ENCODE data around the gene MAPK10. TPM values are rescaled to one million over a fixed set of nuclear protein-coding genes. Genes with fewer than 3 reads are reported as not detected.

MAPK10 gene
- total RNA-seq, 4 donors from 2014 or later, result 8.3 to 40.9 (median 23.3) TPM

DNA sequence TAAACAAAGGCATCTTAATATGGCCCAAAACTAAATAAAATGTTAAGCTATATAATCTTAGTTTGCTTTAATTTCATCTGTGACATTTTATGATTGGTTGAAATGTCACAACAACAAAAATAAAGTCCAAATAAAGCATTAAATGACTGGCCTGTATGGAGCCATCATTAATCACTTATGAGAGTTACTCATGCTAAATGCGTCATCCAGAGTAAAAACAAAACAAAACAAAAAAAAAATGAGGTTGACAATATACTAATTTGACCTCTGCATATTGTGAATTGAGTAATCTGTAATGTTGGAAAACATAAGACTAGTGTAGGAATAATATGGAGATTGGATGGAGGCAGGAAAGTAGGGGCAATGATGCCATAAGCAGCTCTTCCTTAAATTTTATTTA, 139.7 kb downstream of the MAPK10 start:
- Histone ChIP-seq H3K9me3 (no peaks in the 10 kb centered on the region), H3K4me3 (no peak overlapping the region), H3K27ac (no peak overlapping the region), H3K36me3 (no peaks in the 10 kb centered on the region), H3K4me1 (peaks cover 0 to 8% (median 0%) of the 10 kb centered on the region in 3 donors), H3K27me3 (no peaks in the 10 kb centered on the region)
- 13 to 24% methylated on average over 1 of the region's 1 CpG for WGBS, 2 donors (ENCODE audit: low coverage in 1 of 2)
- ATAC-seq, result no peak
- TF ChIP-seq POLR2A (IDR thresholded peaks at IDR 0.05) (no peak), POLR2AphosphoS5 (IDR thresholded peaks at IDR 0.05) (peak; percentile 42), EP300 (IDR thresholded peaks at IDR 0.05) (no peak)
- TF ChIP-seq, protein P1, sequence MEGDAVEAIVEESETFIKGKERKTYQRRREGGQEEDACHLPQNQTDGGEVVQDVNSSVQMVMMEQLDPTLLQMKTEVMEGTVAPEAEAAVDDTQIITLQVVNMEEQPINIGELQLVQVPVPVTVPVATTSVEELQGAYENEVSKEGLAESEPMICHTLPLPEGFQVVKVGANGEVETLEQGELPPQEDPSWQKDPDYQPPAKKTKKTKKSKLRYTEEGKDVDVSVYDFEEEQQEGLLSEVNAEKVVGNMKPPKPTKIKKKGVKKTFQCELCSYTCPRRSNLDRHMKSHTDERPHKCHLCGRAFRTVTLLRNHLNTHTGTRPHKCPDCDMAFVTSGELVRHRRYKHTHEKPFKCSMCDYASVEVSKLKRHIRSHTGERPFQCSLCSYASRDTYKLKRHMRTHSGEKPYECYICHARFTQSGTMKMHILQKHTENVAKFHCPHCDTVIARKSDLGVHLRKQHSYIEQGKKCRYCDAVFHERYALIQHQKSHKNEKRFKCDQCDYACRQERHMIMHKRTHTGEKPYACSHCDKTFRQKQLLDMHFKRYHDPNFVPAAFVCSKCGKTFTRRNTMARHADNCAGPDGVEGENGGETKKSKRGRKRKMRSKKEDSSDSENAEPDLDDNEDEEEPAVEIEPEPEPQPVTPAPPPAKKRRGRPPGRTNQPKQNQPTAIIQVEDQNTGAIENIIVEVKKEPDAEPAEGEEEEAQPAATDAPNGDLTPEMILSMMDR (IDR thresholded peaks at IDR 0.05), result no peak

DNA sequence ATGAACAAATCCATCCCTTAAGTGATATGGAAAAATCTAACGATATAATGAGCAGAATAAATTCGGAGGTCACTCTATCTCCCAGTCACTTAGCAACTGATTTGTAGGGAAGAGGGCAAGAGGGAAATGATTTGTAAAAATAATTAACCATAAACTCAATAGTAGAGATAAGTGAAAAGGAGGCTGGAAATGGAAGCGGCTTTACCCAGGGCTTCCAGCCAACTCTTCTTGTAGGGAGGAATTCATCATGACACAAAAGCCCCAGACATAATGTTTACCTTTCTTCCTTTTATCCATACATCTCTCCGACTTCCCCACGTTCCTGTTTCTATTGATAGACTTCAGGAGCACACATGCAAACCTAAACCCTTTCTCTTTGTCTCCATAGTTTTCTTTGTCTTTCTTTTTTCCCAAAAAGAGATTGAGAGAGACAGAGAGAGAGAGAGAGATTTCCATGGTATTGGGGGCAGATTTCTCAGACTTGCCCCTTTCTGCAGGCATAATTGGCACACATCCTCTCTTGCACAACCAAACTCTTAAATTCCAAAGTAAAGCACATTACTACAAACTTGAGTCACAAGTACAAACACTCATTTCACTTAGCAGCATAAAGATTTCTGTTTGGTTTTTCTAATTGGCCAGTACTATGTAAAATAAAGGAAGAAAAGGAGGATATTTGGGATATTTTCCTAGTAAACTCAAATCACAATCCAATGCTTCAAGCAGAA, 140.9 kb downstream of the MAPK10 start:
- TF ChIP-seq POLR2AphosphoS5 (IDR thresholded peaks at IDR 0.05), result peak; percentile 33
- TF ChIP-seq, protein P1 (IDR thresholded peaks at IDR 0.05), result no peak
- 21 to 28% methylated on average over 5 of the region's 5 CpGs for WGBS, 2 donors (ENCODE audit: low coverage in 1 of 2)
- Histone ChIP-seq H3K36me3 (no peaks in the 10 kb centered on the region), H3K27me3 (no peaks in the 10 kb centered on the region), H3K27ac (no peak overlapping the region), H3K9me3 (peaks cover 0 to 11% (median 0%) of the 10 kb centered on the region in 3 donors), H3K4me3 (no peak overlapping the region), H3K4me1 (peaks cover 0 to 8% (median 0%) of the 10 kb centered on the region in 3 donors)
- ATAC-seq, result no peak

DNA sequence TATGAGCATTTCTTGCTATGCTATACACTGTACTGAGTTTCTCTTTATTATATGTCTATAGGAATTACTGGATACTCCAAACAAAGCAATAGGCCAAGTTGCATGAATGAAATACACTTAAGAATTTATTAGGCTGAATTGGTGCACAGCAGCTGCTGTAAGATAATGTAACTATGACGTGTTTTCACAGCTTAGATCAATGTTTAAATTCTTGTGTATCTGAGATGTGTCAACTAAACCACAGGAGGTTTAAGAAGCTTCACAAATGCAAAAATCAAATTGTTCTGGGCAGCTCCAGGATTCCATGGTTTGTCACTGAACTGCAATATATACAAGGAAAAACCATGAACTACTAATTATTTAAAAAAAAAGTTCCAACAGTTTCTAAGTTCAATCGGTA, 156.7 kb downstream of the MAPK10 start:
- WGBS, 2 donors (ENCODE audit: low coverage in 1 of 2), result 85 to 94% methylated on average over 2 of the region's 2 CpGs
- Histone ChIP-seq H3K36me3 (no peaks in the 10 kb centered on the region), H3K4me1 (no peaks in the 10 kb centered on the region), H3K27ac (no peak overlapping the region), H3K27me3 (no peaks in the 10 kb centered on the region), H3K9me3 (no peaks in the 10 kb centered on the region), H3K4me3 (no peak overlapping the region)
- no peak for ATAC-seq
- TF ChIP-seq POLR2A (IDR thresholded peaks at IDR 0.05), result no peak
- TF ChIP-seq EP300 (IDR thresholded peaks at IDR 0.05), result no peak
- TF ChIP-seq POLR2AphosphoS5 (IDR thresholded peaks at IDR 0.05), result no peak
- TF ChIP-seq, protein P1 (IDR thresholded peaks at IDR 0.05), result no peak

DNA sequence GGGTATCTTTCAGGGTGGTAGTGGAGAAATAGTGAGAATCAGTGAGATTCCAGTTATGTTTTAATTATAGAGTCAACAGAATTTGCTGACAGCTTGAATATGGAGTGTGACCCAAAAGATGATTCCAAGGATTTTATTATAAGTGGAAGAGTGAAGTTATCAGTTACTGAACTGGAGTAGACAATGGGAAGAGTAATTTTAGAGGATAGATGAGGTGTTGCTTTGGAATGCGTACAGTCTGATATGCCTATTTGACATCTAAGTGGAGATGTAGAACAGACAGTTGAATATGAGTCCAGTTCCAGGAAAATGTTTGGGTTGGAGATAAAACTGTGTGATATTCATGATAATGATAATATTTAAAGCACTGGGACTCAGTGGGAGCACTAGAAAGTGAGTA, 174.2 kb downstream of the MAPK10 start:
- Histone ChIP-seq H3K27ac (no peak overlapping the region), H3K36me3 (no peaks in the 10 kb centered on the region), H3K4me1 (no peaks in the 10 kb centered on the region), H3K9me3 (peaks cover 0 to 24% (median 0%) of the 10 kb centered on the region in 3 donors), H3K4me3 (no peak overlapping the region), H3K27me3 (no peaks in the 10 kb centered on the region)
- no peak for ATAC-seq
- WGBS, 2 donors (ENCODE audit: low coverage in 1 of 2), result 80 to 100% methylated on average over 1 of the region's 1 CpG
- TF ChIP-seq EP300 (IDR thresholded peaks at IDR 0.05), result no peak
- TF ChIP-seq POLR2AphosphoS5 (IDR thresholded peaks at IDR 0.05), result no peak
- TF ChIP-seq, protein P1 (IDR thresholded peaks at IDR 0.05), result no peak
- TF ChIP-seq POLR2A (IDR thresholded peaks at IDR 0.05), result no peak

DNA sequence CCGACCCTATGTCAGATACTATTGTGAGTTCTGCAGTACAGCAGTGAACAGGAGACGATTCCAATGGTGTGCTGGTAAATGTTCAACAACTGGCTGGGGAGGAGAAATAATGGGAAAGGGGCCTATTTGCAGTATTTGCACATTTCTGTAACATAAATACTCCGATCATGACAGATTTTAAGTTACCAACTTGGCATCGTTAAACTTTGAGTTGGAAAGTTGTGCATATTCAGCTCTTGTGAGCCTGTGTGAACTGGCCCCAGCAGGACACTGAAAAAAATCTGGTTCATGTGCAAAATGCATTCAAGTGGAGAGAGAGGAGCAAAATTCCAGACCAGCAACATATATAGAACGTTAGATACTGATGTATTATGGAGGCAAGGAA, 175.0 kb downstream of the MAPK10 start:
- WGBS, 2 donors (ENCODE audit: low coverage in 1 of 2), result 50 to 61% methylated on average over 3 to 5 of the region's 5 CpGs
- Histone ChIP-seq H3K9me3 (peaks cover 0 to 19% (median 0%) of the 10 kb centered on the region in 3 donors), H3K4me3 (no peak overlapping the region), H3K27ac (no peak overlapping the region), H3K27me3 (no peaks in the 10 kb centered on the region), H3K4me1 (no peaks in the 10 kb centered on the region), H3K36me3 (no peaks in the 10 kb centered on the region)
- ATAC-seq, result no peak
- TF ChIP-seq, protein P1 (IDR thresholded peaks at IDR 0.05), result no peak
- TF ChIP-seq POLR2A (IDR thresholded peaks at IDR 0.05), result no peak
- TF ChIP-seq EP300 (IDR thresholded peaks at IDR 0.05), result no peak
- no peak for TF ChIP-seq POLR2AphosphoS5 (IDR thresholded peaks at IDR 0.05)
